Parathyroid adenoma (tissue), 2 donors: ENCODE results near the gene FLYWCH1.
"Not testable (repeated sequence)": the region's sequence is repeated elsewhere in the genome, so short reads cannot be mapped to it uniquely, and the experiment has no call there.

Experiments used
- H2AFZ ChIP-seq: fragments of 300-600 bp; sonication (generic); one replicate; pipeline ENCODE4 v1.7.0; 2017; ENCODE audit warnings: antibody characterized with exemption, mild to moderate bottlenecking
- H3K27ac ChIP-seq: fragments of 300-600 bp; sonication (generic); one replicate; pipeline ENCODE4 v1.7.0; 2017
- H3K27me3 ChIP-seq: fragments of 300-600 bp; sonication (generic); one replicate; pipeline ENCODE4 v1.7.0; 2017; ENCODE audit warnings: low read length; ENCODE audit not compliant: control insufficient read depth, insufficient read depth
- H3K36me3 ChIP-seq: fragments of 300-600 bp; sonication (generic); one replicate; pipeline ENCODE4 v1.7.0; 2017; ENCODE audit warnings: low read length; ENCODE audit not compliant: control insufficient read depth, insufficient read depth
- H3K4me1 ChIP-seq: fragments of 300-600 bp; sonication (generic); one replicate; pipeline ENCODE4 v1.7.0; 2017; ENCODE audit warnings: control low read depth
- H3K4me2 ChIP-seq: fragments of 300-600 bp; sonication (generic); one replicate; pipeline ENCODE4 v1.7.0; 2017; ENCODE audit warnings: low read length
- H3K4me3 ChIP-seq: fragments of 300-600 bp; sonication (generic); one replicate; pipeline ENCODE4 v1.7.0; 2017; ENCODE audit warnings: low read depth, low read length
- H3K79me2 ChIP-seq: fragments of 300-600 bp; sonication (generic); one replicate; pipeline ENCODE4 v1.7.0; 2017; ENCODE audit warnings: control low read depth
- H3K9ac ChIP-seq: fragments of 300-600 bp; sonication (generic); one replicate; pipeline ENCODE4 v1.7.0; 2017; ENCODE audit warnings: mild to moderate bottlenecking
- H3K9me3 ChIP-seq: fragments of 300-600 bp; sonication (generic); one replicate; pipeline ENCODE4 v1.7.0; 2017; ENCODE audit warnings: low read length; ENCODE audit not compliant: control insufficient read depth
- TF ChIP-seq, protein P1 (sequence below): fragments of 300-600 bp; sonication (generic); IDR thresholded peaks from one replicate; pipeline ENCODE4 v1.7.0; 2017; ENCODE audit warnings: antibody characterized with exemption, mild to moderate bottlenecking
- donor health status: primary hyperparathyroidism.

Gene FLYWCH1

DNA sequence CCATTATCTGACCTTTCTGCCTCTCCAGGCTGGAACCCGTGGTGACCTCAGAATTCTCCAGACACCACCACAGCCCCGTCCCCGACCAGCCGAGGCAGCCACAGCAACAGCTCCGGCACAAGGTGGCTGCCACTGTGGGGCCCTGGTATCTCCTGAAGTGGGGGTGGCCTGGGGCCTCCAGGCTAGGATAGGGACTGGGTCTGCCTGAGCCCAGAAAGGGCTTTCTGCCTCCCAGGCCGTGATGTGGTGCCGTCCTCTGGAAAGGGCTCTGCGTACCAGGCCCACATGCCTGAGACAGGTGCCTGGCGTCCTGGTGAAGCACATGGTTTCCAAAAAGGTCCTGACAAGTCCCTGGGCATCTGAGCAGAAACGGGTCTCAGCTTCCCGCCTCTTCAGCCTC, 17.1 kb downstream of the FLYWCH1 start:
- TF ChIP-seq, protein P1, sequence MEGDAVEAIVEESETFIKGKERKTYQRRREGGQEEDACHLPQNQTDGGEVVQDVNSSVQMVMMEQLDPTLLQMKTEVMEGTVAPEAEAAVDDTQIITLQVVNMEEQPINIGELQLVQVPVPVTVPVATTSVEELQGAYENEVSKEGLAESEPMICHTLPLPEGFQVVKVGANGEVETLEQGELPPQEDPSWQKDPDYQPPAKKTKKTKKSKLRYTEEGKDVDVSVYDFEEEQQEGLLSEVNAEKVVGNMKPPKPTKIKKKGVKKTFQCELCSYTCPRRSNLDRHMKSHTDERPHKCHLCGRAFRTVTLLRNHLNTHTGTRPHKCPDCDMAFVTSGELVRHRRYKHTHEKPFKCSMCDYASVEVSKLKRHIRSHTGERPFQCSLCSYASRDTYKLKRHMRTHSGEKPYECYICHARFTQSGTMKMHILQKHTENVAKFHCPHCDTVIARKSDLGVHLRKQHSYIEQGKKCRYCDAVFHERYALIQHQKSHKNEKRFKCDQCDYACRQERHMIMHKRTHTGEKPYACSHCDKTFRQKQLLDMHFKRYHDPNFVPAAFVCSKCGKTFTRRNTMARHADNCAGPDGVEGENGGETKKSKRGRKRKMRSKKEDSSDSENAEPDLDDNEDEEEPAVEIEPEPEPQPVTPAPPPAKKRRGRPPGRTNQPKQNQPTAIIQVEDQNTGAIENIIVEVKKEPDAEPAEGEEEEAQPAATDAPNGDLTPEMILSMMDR: no peak
- Histone ChIP-seq H3K4me1 (no peaks in the 10 kb centered on the region), H3K4me3 (no peak overlapping the region), H3K9me3 (no peaks in the 10 kb centered on the region), H3K36me3 (no peaks in the 10 kb centered on the region), H3K27me3 (no peaks in the 10 kb centered on the region), H3K27ac (no peak overlapping the region), H3K9ac (no peak overlapping the region), H3K79me2 (peaks cover 39% of the 10 kb centered on the region), H2AFZ (no peak overlapping the region), H3K4me2 (no peak overlapping the region)

DNA sequence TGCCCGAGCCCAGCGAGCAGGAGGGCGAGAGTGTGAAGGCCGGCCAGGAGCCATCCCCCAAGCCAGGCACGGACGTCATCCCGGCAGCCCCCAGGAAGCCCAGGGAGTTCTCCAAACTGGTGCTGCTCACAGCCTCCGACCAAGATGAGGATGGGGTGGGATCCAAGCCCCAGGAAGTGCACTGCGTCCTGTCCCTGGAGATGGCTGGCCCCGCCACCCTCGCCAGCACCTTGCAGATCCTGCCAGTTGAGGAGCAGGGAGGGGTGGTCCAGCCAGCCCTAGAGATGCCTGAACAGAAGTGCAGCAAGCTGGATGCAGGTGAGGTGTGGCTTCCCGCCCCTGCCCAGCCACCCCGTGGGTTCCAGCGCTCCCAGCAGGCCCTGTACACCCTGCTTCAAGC, 18.0 kb downstream of the FLYWCH1 start:
- Histone ChIP-seq H3K9ac (no peak overlapping the region), H3K4me2 (no peak overlapping the region), H2AFZ (no peak overlapping the region), H3K4me3 (no peak overlapping the region), H3K79me2 (peaks cover 38% of the 10 kb centered on the region), H3K36me3 (no peaks in the 10 kb centered on the region), H3K4me1 (no peaks in the 10 kb centered on the region), H3K27ac (no peak overlapping the region), H3K27me3 (no peaks in the 10 kb centered on the region), H3K9me3 (no peaks in the 10 kb centered on the region)
- TF ChIP-seq, protein P1: no peak

DNA sequence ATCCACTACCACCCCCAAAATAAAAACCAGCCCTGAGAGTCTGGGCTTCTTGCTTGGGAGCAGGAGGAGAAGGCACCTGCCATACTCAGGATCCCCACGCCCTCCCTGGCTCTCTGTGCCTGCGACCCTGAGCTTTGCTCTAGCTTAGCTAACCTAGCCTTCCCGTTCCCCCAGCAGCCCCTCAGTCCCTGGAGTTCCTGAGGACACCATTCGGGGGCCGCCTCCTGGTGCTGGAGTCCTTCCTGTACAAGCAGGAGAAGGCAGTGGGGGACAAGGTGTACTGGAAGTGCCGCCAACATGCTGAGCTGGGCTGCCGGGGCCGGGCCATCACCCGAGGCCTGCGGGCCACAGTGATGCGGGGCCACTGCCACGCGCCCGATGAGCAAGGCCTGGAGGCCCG, 18.5 kb downstream of the FLYWCH1 start:
- Histone ChIP-seq H3K4me1 (no peaks in the 10 kb centered on the region), H3K9me3 (no peaks in the 10 kb centered on the region), H3K27ac (no peak overlapping the region), H3K27me3 (no peaks in the 10 kb centered on the region), H3K9ac (no peak overlapping the region), H3K79me2 (peaks cover 38% of the 10 kb centered on the region), H3K36me3 (no peaks in the 10 kb centered on the region), H3K4me2 (no peak overlapping the region), H2AFZ (no peak overlapping the region), H3K4me3 (no peak overlapping the region)
- TF ChIP-seq, protein P1: no peak

DNA sequence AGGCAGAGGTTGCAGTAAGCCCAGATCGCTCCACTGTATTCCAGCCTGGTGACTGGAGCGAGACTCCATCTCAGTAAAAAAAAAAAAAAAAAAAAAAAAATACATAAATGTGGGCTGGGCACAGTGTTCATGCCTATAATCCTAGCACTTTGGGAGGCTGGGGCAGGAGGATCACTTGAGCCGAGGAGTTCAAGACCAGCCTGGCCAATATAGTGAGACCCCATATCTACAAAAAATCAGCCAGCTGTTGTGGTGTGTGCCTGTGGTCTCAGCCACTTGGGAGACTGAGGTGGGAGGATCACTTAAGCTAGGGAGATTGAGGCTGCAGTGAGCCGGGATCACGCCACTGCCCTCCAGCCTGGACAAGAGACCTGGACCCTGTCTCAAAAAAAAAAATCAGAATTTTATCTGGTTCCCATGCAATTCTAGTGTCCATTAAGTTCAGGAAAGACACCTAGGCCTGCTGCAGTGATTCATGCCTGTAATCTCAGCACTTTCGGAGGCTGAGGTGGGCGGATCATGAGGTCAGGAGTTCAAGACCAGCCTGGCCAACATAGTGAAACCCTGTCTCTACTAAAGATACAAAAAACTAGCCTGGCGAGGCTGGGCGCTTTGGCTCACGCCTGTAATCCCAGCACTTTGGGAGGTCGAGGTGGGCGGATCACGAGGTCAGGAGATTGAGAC, 19.6 kb downstream of the FLYWCH1 start:
- not testable (repeated sequence) for H3K36me3 ChIP-seq, H3K4me1 ChIP-seq

DNA sequence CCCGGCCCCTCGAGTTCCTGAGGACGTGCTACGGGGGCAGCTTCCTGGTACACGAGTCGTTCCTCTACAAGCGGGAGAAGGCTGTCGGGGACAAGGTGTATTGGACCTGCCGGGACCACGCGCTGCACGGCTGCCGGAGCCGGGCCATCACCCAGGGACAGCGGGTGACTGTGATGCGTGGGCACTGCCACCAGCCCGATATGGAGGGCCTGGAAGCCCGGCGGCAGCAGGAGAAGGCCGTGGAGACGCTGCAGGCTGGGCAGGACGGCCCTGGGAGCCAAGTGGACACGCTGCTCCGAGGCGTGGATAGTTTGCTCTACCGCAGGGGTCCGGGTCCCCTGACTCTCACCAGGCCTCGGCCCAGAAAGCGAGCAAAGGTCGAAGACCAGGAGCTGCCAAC, 21.4 kb downstream of the FLYWCH1 start:
- Histone ChIP-seq H2AFZ (no peak overlapping the region), H3K4me1 (no peaks in the 10 kb centered on the region), H3K27me3 (no peaks in the 10 kb centered on the region), H3K4me2 (no peak overlapping the region), H3K36me3 (no peaks in the 10 kb centered on the region), H3K9ac (no peak overlapping the region), H3K79me2 (peaks cover 30% of the 10 kb centered on the region), H3K9me3 (no peaks in the 10 kb centered on the region), H3K4me3 (no peak overlapping the region), H3K27ac (no peak overlapping the region)
- TF ChIP-seq, protein P1: no peak

More for the DNA sequence above, 19.6 kb downstream of the FLYWCH1 start:
- H2AFZ ChIP-seq, H3K4me3 ChIP-seq, H3K9ac ChIP-seq, H3K4me2 ChIP-seq, H3K27me3 ChIP-seq, H3K27ac ChIP-seq, H3K9me3 ChIP-seq: not testable (repeated sequence)
- H3K79me2 ChIP-seq: peaks cover 38% of the 10 kb centered on the region
